HEK293 (cell line): ENCODE measurements around the gene ETHE1.

Experiments
- CTCF ChIA-PET: fragments of 350-600 bp; formaldehyde crosslinking; extraction: SDS; loops from one replicate; lab custom pipeline; 2021; ENCODE audit warnings: antibody characterized with exemption; lab: Yijun Ruan, JAX
- POLR2A ChIA-PET: fragments of 300-600 bp; formaldehyde crosslinking; extraction: SDS; loops from one replicate; lab custom pipeline; 2020; ENCODE audit warnings: antibody characterized with exemption, inconsistent platforms; lab: Yijun Ruan, JAX
- H3K27ac ChIP-seq: fragments of 200-500 bp; sonication (Bioruptor generic); 2 replicates; pipeline ENCODE4 v1.5.1; 2014; ENCODE audit warnings: low read depth, low read length, control low read depth, inconsistent platforms; ENCODE audit errors: extremely low read depth
- H3K36me3 ChIP-seq, 2 experiments: fragments of 200-500 bp in 1 of 2; sonication (Bioruptor generic) in 1 of 2; 1 replicate in 1 of 2; 2 replicates in 1 of 2; pipeline ENCODE4 v1.5.1; 2014 to 2017; ENCODE audit warnings: inconsistent platforms in 2 of 2, low read length in 2 of 2; ENCODE audit not compliant: control insufficient read depth in 2 of 2, insufficient read depth in 1 of 2
- H3K4me1 ChIP-seq: fragments of 200-500 bp; sonication (Bioruptor generic); 2 replicates; pipeline ENCODE4 v1.5.1; 2014; ENCODE audit warnings: mild to moderate bottlenecking, low read length, inconsistent platforms; ENCODE audit not compliant: control insufficient read depth, insufficient read depth
- H3K4me3 ChIP-seq: 2 replicates; pipeline ENCODE4 v1.5.1; 2011; ENCODE audit warnings: low read depth, mild to moderate bottlenecking, control low read depth, low read length, moderate library complexity
- H3K9me3 ChIP-seq: fragments of 200-500 bp; sonication (Bioruptor generic); 2 replicates; pipeline ENCODE4 v1.5.1; 2014; ENCODE audit warnings: low read depth, low read length, inconsistent platforms; ENCODE audit not compliant: control insufficient read depth, insufficient read depth
- CTCF ChIP-seq: fragments of 450-650 bp; formaldehyde crosslinking; IDR thresholded peaks from 2 replicates; pipeline ENCODE4 v1.5.1; 2016; ENCODE audit warnings: missing biosample characterization, missing genetic modification characterization
- INSM2 ChIP-seq: fragments of 450-650 bp; formaldehyde crosslinking; IDR thresholded peaks from 2 replicates; pipeline ENCODE4 v1.5.1; 2016; ENCODE audit warnings: missing biosample characterization, missing genetic modification characterization
- KLF7 ChIP-seq: fragments of 450-650 bp; formaldehyde crosslinking; IDR thresholded peaks from 2 replicates; pipeline ENCODE4 v1.5.1; 2016; ENCODE audit warnings: missing biosample characterization, missing genetic modification characterization, borderline replicate concordance
- KLF9 ChIP-seq: fragments of 450-650 bp; formaldehyde crosslinking; IDR thresholded peaks from 2 replicates; pipeline ENCODE4 v1.5.1; 2016; ENCODE audit warnings: missing biosample characterization, missing genetic modification characterization, low read depth
- MEIS1 ChIP-seq: sonication (generic); formaldehyde crosslinking; IDR thresholded peaks from 2 replicates; pipeline ENCODE4 v1.8.1; 2022; ENCODE audit warnings: missing genetic modification reagents, mild to moderate bottlenecking, borderline replicate concordance
- PATZ1 ChIP-seq: fragments of 450-650 bp; formaldehyde crosslinking; IDR thresholded peaks from 2 replicates; pipeline ENCODE4 v1.5.1; 2016; ENCODE audit warnings: missing biosample characterization, missing genetic modification characterization
- SALL2 ChIP-seq: fragments of 450-650 bp; formaldehyde crosslinking; IDR thresholded peaks from 2 replicates; pipeline ENCODE4 v1.5.0; 2017; ENCODE audit warnings: missing biosample characterization, mild to moderate bottlenecking, missing genetic modification characterization, borderline replicate concordance
- ZBTB48 ChIP-seq: fragments of 450-650 bp; formaldehyde crosslinking; IDR thresholded peaks from 2 replicates; pipeline ENCODE4 v1.5.1; 2016; ENCODE audit warnings: missing biosample characterization, missing genetic modification characterization
- ZBTB8A ChIP-seq: fragments of 450-650 bp; formaldehyde crosslinking; IDR thresholded peaks from 2 replicates; pipeline ENCODE4 v1.5.1; 2016; ENCODE audit warnings: missing biosample characterization, missing genetic modification characterization
- ZNF146 ChIP-seq: fragments of 450-650 bp; formaldehyde crosslinking; IDR thresholded peaks from 2 replicates; pipeline ENCODE4 v1.5.1; 2016; ENCODE audit warnings: missing biosample characterization, missing genetic modification characterization
- ZNF184 ChIP-seq: fragments of 450-650 bp; IDR thresholded peaks from 2 replicates; pipeline ENCODE4 v1.5.1; 2018; ENCODE audit warnings: missing biosample characterization, mild to moderate bottlenecking, missing genetic modification characterization
- ZNF19 ChIP-seq: fragments of 450-650 bp; formaldehyde crosslinking; IDR thresholded peaks from 2 replicates; pipeline ENCODE4; 2016; ENCODE audit warnings: missing biosample characterization, missing genetic modification characterization, low read depth
- ZNF221 ChIP-seq: fragments of 450-650 bp; formaldehyde crosslinking; IDR thresholded peaks from 2 replicates; pipeline ENCODE4 v1.5.1; 2017; ENCODE audit warnings: missing biosample characterization, missing genetic modification characterization, borderline replicate concordance
- ZNF23 ChIP-seq: fragments of 450-650 bp; formaldehyde crosslinking; IDR thresholded peaks from 2 replicates; pipeline ENCODE4 v1.5.1; 2016; ENCODE audit warnings: missing biosample characterization, missing genetic modification characterization, borderline replicate concordance
- ZNF24 ChIP-seq: fragments of 450-650 bp; formaldehyde crosslinking; IDR thresholded peaks from 2 replicates; pipeline ENCODE4 v1.5.1; 2016; ENCODE audit warnings: missing biosample characterization, missing genetic modification characterization
- ZNF266 ChIP-seq: fragments of 450-650 bp; formaldehyde crosslinking; IDR thresholded peaks from 2 replicates; pipeline ENCODE4 v1.5.1; 2016; ENCODE audit warnings: missing biosample characterization, missing genetic modification characterization, low read depth
- ZNF391 ChIP-seq: fragments of 450-650 bp; formaldehyde crosslinking; IDR thresholded peaks from 2 replicates; pipeline ENCODE4 v1.5.1; 2016; ENCODE audit warnings: low read depth, missing biosample characterization, missing genetic modification characterization, borderline replicate concordance
- ZNF433 ChIP-seq: fragments of 450-650 bp; formaldehyde crosslinking; IDR thresholded peaks from 2 replicates; pipeline ENCODE4 v1.5.1; 2016; ENCODE audit warnings: missing biosample characterization, missing genetic modification characterization, low read depth
- ZNF510 ChIP-seq: fragments of 450-650 bp; formaldehyde crosslinking; IDR thresholded peaks from 2 replicates; pipeline ENCODE4 v1.5.1; 2018; ENCODE audit warnings: mild to moderate bottlenecking, missing genetic modification characterization, missing biosample characterization; ENCODE audit not compliant: insufficient replicate concordance
- ZNF548 ChIP-seq: fragments of 450-650 bp; formaldehyde crosslinking; IDR thresholded peaks from 2 replicates; pipeline ENCODE4 v1.5.1; 2016; ENCODE audit warnings: missing biosample characterization, missing genetic modification characterization
- ZNF596 ChIP-seq: fragments of 450-650 bp; IDR thresholded peaks from 2 replicates; pipeline ENCODE4 v1.5.0; 2018; ENCODE audit warnings: missing biosample characterization, mild to moderate bottlenecking, missing genetic modification characterization, moderate library complexity
- ZNF626 ChIP-seq: fragments of 450-650 bp; sonication (Bioruptor Pico); formaldehyde crosslinking; IDR thresholded peaks from 2 replicates; pipeline ENCODE4 v1.5.1; 2018; ENCODE audit warnings: missing biosample characterization, missing genetic modification characterization, inconsistent platforms
- ZNF639 ChIP-seq: fragments of 450-650 bp; formaldehyde crosslinking; IDR thresholded peaks from 2 replicates; pipeline ENCODE4 v1.5.1; 2016; ENCODE audit warnings: missing biosample characterization, missing genetic modification characterization
- ZNF701 ChIP-seq: fragments of 450-650 bp; formaldehyde crosslinking; IDR thresholded peaks from 2 replicates; pipeline ENCODE4 v1.5.1; 2016; ENCODE audit warnings: missing biosample characterization, missing genetic modification characterization
- ZNF704 ChIP-seq: fragments of 450-650 bp; formaldehyde crosslinking; IDR thresholded peaks from 2 replicates; pipeline ENCODE4 v1.5.1; 2016; ENCODE audit warnings: missing biosample characterization, missing genetic modification characterization
- ZNF830 ChIP-seq: fragments of 450-650 bp; IDR thresholded peaks from 2 replicates; pipeline ENCODE4 v1.5.0; 2018; ENCODE audit warnings: missing biosample characterization, missing genetic modification characterization, low read depth, mild to moderate bottlenecking, moderate library complexity
- ZNF843 ChIP-seq: fragments of 450-650 bp; formaldehyde crosslinking; IDR thresholded peaks from 2 replicates; pipeline ENCODE4 v1.5.1; 2016; ENCODE audit warnings: missing biosample characterization, missing genetic modification characterization
- ZSCAN30 ChIP-seq: fragments of 450-650 bp; IDR thresholded peaks from 2 replicates; pipeline ENCODE4 v1.5.1; 2018; ENCODE audit warnings: missing biosample characterization, mild to moderate bottlenecking, missing genetic modification characterization, moderate library complexity

The ETHE1 gene

GRCh38 chr19:43564800-43565199 lies 37.8 kb upstream of the ETHE1 start:
- TF ChIP-seq ZNF23 (no peak), ZBTB48 (tag by site-specific recombination) (no peak), ZNF626 (tag by site-specific recombination) (no peak), ZNF830 (no peak), ZNF24 (no peak), KLF9 (tag by site-specific recombination) (no peak), ZNF391 (no peak), ZNF221 (no peak), ZNF596 (tag by site-specific recombination) (no peak), ZNF19 (no peak), ZNF701 (tag by site-specific recombination) (no peak), ZBTB8A (no peak), ZNF510 (no peak)
- TF ChIP-seq, all 188 proteins: peak for 0
- Histone ChIP-seq H3K4me3 (no peak overlapping the region), H3K4me1 (peaks cover 2% of the 10 kb centered on the region; the same call in 1 of the 2 replicates), H3K27ac (no peak overlapping the region), H3K36me3 (peaks cover 42 to 83% of the 10 kb centered on the region in 2 experiments), H3K9me3 (no peaks in the 10 kb centered on the region; the same call in 1 of the 2 replicates)
- POLR2A ChIA-PET = interaction anchor here (0.6 to 3.2 kb wide), 2 partner anchors 31 to 596 kb away, joined by 3 to 10 read pairs; partner anchors contain the start of genes IRGQ and ZNF576
- CTCF ChIA-PET = interaction anchor here (0.6 to 12.5 kb wide), 5 partner anchors 9 to 118 kb away, joined by 3 to 167 read pairs (median 9); partner anchors contain the start of genes IRGQ and ZNF576

- CTCF ChIA-PET = interaction anchor here (0.6 to 12.5 kb wide), 3 partner anchors 8 to 117 kb away, joined by 3 to 167 read pairs (median 14); no protein-coding TSS in a partner anchor
- H3K4me1 ChIP-seq = peaks cover 2% of the 10 kb centered on the region; the same call in 1 of the 2 replicates
- peaks cover 41 to 86% of the 10 kb centered on the region in 2 experiments for H3K36me3 ChIP-seq
- POLR2A ChIA-PET = interaction anchor here (1.0 kb wide), 1 partner anchor 11 kb away, joined by 4 read pairs; the partner anchor contains the start of genes PINLYP and XRCC1
- H3K4me3 ChIP-seq = no peak overlapping the region
- no peak overlapping the region for H3K27ac ChIP-seq
- no peaks in the 10 kb centered on the region; the same call in 1 of the 2 replicates for H3K9me3 ChIP-seq
- no peak for TF ChIP-seq SALL2
- TF ChIP-seq KLF7 (tag by site-specific recombination) = no peak
- no peak for TF ChIP-seq ZNF704 (tag by site-specific recombination)
- no peak for TF ChIP-seq ZNF843
- TF ChIP-seq ZNF184 (tag by site-specific recombination) = no peak
- TF ChIP-seq CTCF (tag by site-specific recombination) = no peak
- no peak for TF ChIP-seq ZNF266 (tag by site-specific recombination)
- TF ChIP-seq ZNF146 (tag by site-specific recombination) = no peak
- TF ChIP-seq MEIS1 (CRISPR knock-in tag) = no peak
- no peak for TF ChIP-seq PATZ1 (tag by site-specific recombination)
- peak; percentile 22; the same call in 1 of the 2 replicates for TF ChIP-seq ZSCAN30 (tag by site-specific recombination)
- TF ChIP-seq ZNF548 (tag by site-specific recombination) = no peak
- no peak for TF ChIP-seq ZNF433 (tag by site-specific recombination)
- no peak for TF ChIP-seq INSM2
- peak; percentile 36; the same call in 1 of the 2 replicates for TF ChIP-seq ZNF639 (tag by site-specific recombination)
Observed at GRCh38 chr19:43563816-43564457, 36.9 kb upstream of the ETHE1 start.
